Limb (tissue), 2 donors: ENCODE data around the gene CFAP65.

Source experiments
- DNase-seq, 2 donors: peaks; one replicate each; pipeline ENCODE4 v3.0.0-alpha.2; 2016; ENCODE audit errors: extremely low spot score in 2 of 2

The CFAP65 gene

GRCh38 chr2:219034823-219035222, 6.5 kb downstream of the CFAP65 start:
- DNase-seq, result no peak

- DNase-seq, result no peak
These were observed 9.1 kb downstream of the CFAP65 start for GRCh38 chr2:219032051-219032745.

GRCh38 chr2:219031005-219031738, 10.1 kb downstream of the CFAP65 start:
- no peak for DNase-seq

GRCh38 chr2:219030177-219030940, 11.0 kb downstream of the CFAP65 start:
- DNase-seq, result no peak

GRCh38 chr2:219029829-219030165, 11.5 kb downstream of the CFAP65 start:
- DNase-seq, result peak; percentile 60 to 82

- no peak for DNase-seq
These were observed 12.1 kb downstream of the CFAP65 start for GRCh38 chr2:219028996-219029828.

- no peak for DNase-seq
These were observed 13.2 kb downstream of the CFAP65 start for GRCh38 chr2:219028141-219028540.

GRCh38 chr2:219027511-219028055, 13.7 kb downstream of the CFAP65 start:
- DNase-seq, result no peak

GRCh38 chr2:219026946-219027345, 14.4 kb downstream of the CFAP65 start:
- DNase-seq, result no peak

- no peak for DNase-seq
These were observed 15.4 kb downstream of the CFAP65 start for GRCh38 chr2:219025637-219026585.

GRCh38 chr2:219024059-219024458, 17.3 kb downstream of the CFAP65 start:
- DNase-seq, result no peak

- DNase-seq, result no peak
These were observed 18.2 kb downstream of the CFAP65 start for GRCh38 chr2:219023045-219023605.

- DNase-seq, result no peak
These were observed 18.7 kb downstream of the CFAP65 start for GRCh38 chr2:219022616-219023015.

- DNase-seq, result no peak
These were observed 19.3 kb downstream of the CFAP65 start for GRCh38 chr2:219022041-219022440.

- DNase-seq, result no peak
These were observed 19.7 kb downstream of the CFAP65 start for GRCh38 chr2:219021591-219021990.

GRCh38 chr2:219020604-219021365, 20.5 kb downstream of the CFAP65 start:
- no peak for DNase-seq

GRCh38 chr2:219019436-219019835, 21.9 kb downstream of the CFAP65 start:
- no peak for DNase-seq

GRCh38 chr2:219018726-219019125, 22.6 kb downstream of the CFAP65 start:
- no peak for DNase-seq

- DNase-seq, result no peak
These were observed 23.0 kb downstream of the CFAP65 start for GRCh38 chr2:219018286-219018685.
